ENCODE data around the gene IER5. TPM values are rescaled to one million over a fixed set of nuclear protein-coding genes. Genes with fewer than 3 reads are reported as not detected.
"Not testable (repeated sequence)": the region's sequence is repeated elsewhere in the genome, so short reads cannot be mapped to it uniquely, and the experiment has no call there.

The IER5 gene
- total RNA-seq, 1 experiment from 2014 or later, result 107 TPM

GRCh38 chr1:181114574-181115367 lies 26.3 kb downstream of the IER5 start:
- no peak for DNase-seq (ENCODE audit: low read depth)

- DNase-seq (ENCODE audit: low read depth), result no peak
These were observed 26.8 kb downstream of the IER5 start for GRCh38 chr1:181115368-181115684.

- not testable (repeated sequence) for DNase-seq (ENCODE audit: low read depth)
These were observed 27.5 kb downstream of the IER5 start for GRCh38 chr1:181115971-181116370.

- DNase-seq (ENCODE audit: low read depth), result no peak
These were observed 28.4 kb downstream of the IER5 start for GRCh38 chr1:181116819-181117390.

- peak; percentile 57 for DNase-seq (ENCODE audit: low read depth)
These were observed 29.3 kb downstream of the IER5 start for GRCh38 chr1:181117648-181118449.

GRCh38 chr1:181119093-181119989 lies 30.8 kb downstream of the IER5 start:
- DNase-seq (ENCODE audit: low read depth), result peak; percentile 53

GRCh38 chr1:181120924-181121323 lies 32.4 kb downstream of the IER5 start:
- no peak for DNase-seq (ENCODE audit: low read depth)

- no peak for DNase-seq (ENCODE audit: low read depth)
These were observed 33.0 kb downstream of the IER5 start for GRCh38 chr1:181121498-181121897.

- DNase-seq (ENCODE audit: low read depth), result no peak
These were observed 33.7 kb downstream of the IER5 start for GRCh38 chr1:181122222-181122621.

- no peak for DNase-seq (ENCODE audit: low read depth)
These were observed 34.7 kb downstream of the IER5 start for GRCh38 chr1:181123173-181123572.

- no peak for DNase-seq (ENCODE audit: low read depth)
These were observed 35.8 kb downstream of the IER5 start for GRCh38 chr1:181124291-181124751.

GRCh38 chr1:181126289-181126688 lies 37.8 kb downstream of the IER5 start:
- no peak for DNase-seq (ENCODE audit: low read depth)

GRCh38 chr1:181126871-181127587 lies 38.5 kb downstream of the IER5 start:
- DNase-seq (ENCODE audit: low read depth), result no peak

GRCh38 chr1:181127898-181128453 lies 39.5 kb downstream of the IER5 start:
- peak; percentile 56 for DNase-seq (ENCODE audit: low read depth)

GRCh38 chr1:181128592-181129497 lies 40.3 kb downstream of the IER5 start:
- DNase-seq (ENCODE audit: low read depth), result no peak

GRCh38 chr1:181129771-181130606 lies 41.5 kb downstream of the IER5 start:
- no peak for DNase-seq (ENCODE audit: low read depth)

- DNase-seq (ENCODE audit: low read depth), result no peak
These were observed 42.9 kb downstream of the IER5 start for GRCh38 chr1:181131255-181131941.

- no peak for DNase-seq (ENCODE audit: low read depth)
These were observed 45.0 kb downstream of the IER5 start for GRCh38 chr1:181133441-181133951.

Measured in LHCN-M2 (cell line).